Measurements from ENCODE around the gene TJP2. TPM values are rescaled to one million over a fixed set of nuclear protein-coding genes. Genes with fewer than 3 reads are reported as not detected.

Gene TJP2
- total RNA-seq, 1 donor from 2014 or later = 45.7 TPM

Other genes with a start within 250 kb of the TJP2 start
- not detected in 2 replicates for gene PRKACG, start 160.2 kb upstream of the TJP2 start, total RNA-seq
- 2.3 TPM in 2 replicates for gene FXN, start 138.5 kb upstream of the TJP2 start, total RNA-seq
- gene ENTREP1, start 150.9 kb downstream of the TJP2 start, total RNA-seq = 4.6 and 11.5 TPM in 2 replicates

All from dermis microvascular lymphatic vessel endothelial cell (primary cell).